CD1c-positive myeloid dendritic cell (primary cell): ENCODE measurements around the gene CTNNA1.
"Not testable (repeated sequence)": the region's sequence is repeated elsewhere in the genome, so short reads cannot be mapped to it uniquely, and the experiment has no call there.

Source experiments
- DNase-seq: peaks from one replicate; pipeline ENCODE4 v3.0.0-alpha.2; 2016; ENCODE audit errors: extremely low spot score

The CTNNA1 gene

GRCh38 chr5:138752951-138753793, at the start of gene CTNNA1:
Gene CTNNA1 (plus strand): TSS chr5:138753425. CDS start chr5:138781925, 28,500 bp downstream.
- DNase-seq: peak; percentile 71

- DNase-seq: not testable (repeated sequence)
Observed at GRCh38 chr5:138703777-138704176, 49.4 kb upstream of the CTNNA1 start.

- no peak for DNase-seq
Observed at GRCh38 chr5:138705007-138705406, 48.2 kb upstream of the CTNNA1 start.

GRCh38 chr5:138705567-138705966, 47.7 kb upstream of the CTNNA1 start:
- DNase-seq: no peak

- DNase-seq: peak; percentile 66
Observed at GRCh38 chr5:138706655-138707480, 46.4 kb upstream of the CTNNA1 start.

- no peak for DNase-seq
Observed at GRCh38 chr5:138708791-138709190, 44.4 kb upstream of the CTNNA1 start.

GRCh38 chr5:138709202-138709601, 44.0 kb upstream of the CTNNA1 start:
- DNase-seq: no peak

- no peak for DNase-seq
Observed at GRCh38 chr5:138711087-138711486, 42.1 kb upstream of the CTNNA1 start.

GRCh38 chr5:138711811-138712210, 41.4 kb upstream of the CTNNA1 start:
- DNase-seq: no peak

GRCh38 chr5:138712324-138712723, 40.9 kb upstream of the CTNNA1 start:
- no peak for DNase-seq

GRCh38 chr5:138712791-138713190, 40.4 kb upstream of the CTNNA1 start:
- no peak for DNase-seq

GRCh38 chr5:138713247-138713646, 40.0 kb upstream of the CTNNA1 start:
- no peak for DNase-seq

- no peak for DNase-seq
Observed at GRCh38 chr5:138714694-138715093, 38.5 kb upstream of the CTNNA1 start.

- DNase-seq: not testable (repeated sequence)
Observed at GRCh38 chr5:138715931-138716432, 37.2 kb upstream of the CTNNA1 start.

GRCh38 chr5:138716456-138716924, 36.7 kb upstream of the CTNNA1 start:
- DNase-seq: no peak

- no peak for DNase-seq
Observed at GRCh38 chr5:138717399-138717798, 35.8 kb upstream of the CTNNA1 start.

GRCh38 chr5:138719811-138720210, 33.4 kb upstream of the CTNNA1 start:
- DNase-seq: no peak

GRCh38 chr5:138720840-138721239, 32.4 kb upstream of the CTNNA1 start:
- DNase-seq: no peak

GRCh38 chr5:138721979-138722378, 31.2 kb upstream of the CTNNA1 start:
- no peak for DNase-seq

GRCh38 chr5:138722544-138723177, 30.6 kb upstream of the CTNNA1 start:
- DNase-seq: no peak

GRCh38 chr5:138724470-138725146, 28.6 kb upstream of the CTNNA1 start:
- DNase-seq: peak; percentile 76
